A673 (cell line): ENCODE data around the gene INHA.

Source experiments
- CTCF ChIP-seq: fragments of 300-800, 200-600 bp; sonication (generic); conservative IDR thresholded peaks from 2 replicates; pipeline ENCODE4 v1.5.1; 2017; ENCODE audit warnings: low read depth, mild to moderate bottlenecking, antibody characterized with exemption, low read length, moderate library complexity, mixed read lengths
- EZH2 ChIP-seq: fragments of 200-600 bp; sonication (generic); IDR thresholded peaks from 2 replicates; pipeline ENCODE4 v1.6.1; 2017; ENCODE audit warnings: borderline replicate concordance, low read depth, mild to moderate bottlenecking, mixed read lengths, antibody characterized with exemption, low read length; ENCODE audit not compliant: poor library complexity, severe bottlenecking

GRCh38 chr2:219551441-219552381, 20.4 kb upstream of the INHA start:
- TF ChIP-seq CTCF, result no peak
- TF ChIP-seq EZH2, result no peak
